GM12892 (cell line): ENCODE data around the gene IL12A.

Experiments
- POLR2A ChIP-seq: IDR thresholded peaks from 2 replicates; pipeline ENCODE4 v1.6.1; 2011; ENCODE audit warnings: low read depth, low read length, control low read depth
- POLR2AphosphoS5 ChIP-seq: IDR thresholded peaks from 2 replicates; pipeline ENCODE4 v1.6.1; 2011; ENCODE audit warnings: low read depth, low read length, control low read depth

GRCh38 chr3:159989973-159990846, 1.6 kb downstream of the IL12A start:
- TF ChIP-seq POLR2AphosphoS5 (no peak), POLR2A (no peak)
